HS-27A (cell line): ENCODE measurements around the gene ARMC7.
"Not testable (repeated sequence)": the region's sequence is repeated elsewhere in the genome, so short reads cannot be mapped to it uniquely, and the experiment has no call there.

Source experiments
- DNase-seq: peaks from one replicate; pipeline ENCODE4 v3.0.0-alpha.2; 2012; ENCODE audit warnings: low read depth, missing footprints

ARMC7 gene

GRCh38 chr17:75154195-75155106 is 44.7 kb downstream of the ARMC7 start, which contains the start of gene JPT1:
Gene JPT1 (minus strand): TSS chr17:75154512. CDS start chr17:75154397, 115 bp downstream.
- DNase-seq, result peak; percentile 81

GRCh38 chr17:75155191-75155601 is 45.4 kb downstream of the ARMC7 start:
- DNase-seq, result no peak

- not testable (repeated sequence) for DNase-seq
These were observed 48.7 kb downstream of the ARMC7 start for GRCh38 chr17:75158480-75158879.

GRCh38 chr17:75159196-75160031 is 49.6 kb downstream of the ARMC7 start:
- no peak for DNase-seq

- DNase-seq, result no peak
These were observed 50.4 kb downstream of the ARMC7 start for GRCh38 chr17:75160211-75160610.

- DNase-seq, result no peak
These were observed 53.3 kb downstream of the ARMC7 start for GRCh38 chr17:75163074-75163473.

- not testable (repeated sequence) for DNase-seq
These were observed 54.8 kb downstream of the ARMC7 start for GRCh38 chr17:75164606-75165005.

GRCh38 chr17:75168998-75169397 is 59.2 kb downstream of the ARMC7 start:
- no peak for DNase-seq

GRCh38 chr17:75173526-75173925 is 63.8 kb downstream of the ARMC7 start:
- no peak for DNase-seq

GRCh38 chr17:75174996-75175395 is 65.2 kb downstream of the ARMC7 start:
- no peak for DNase-seq

GRCh38 chr17:75176625-75177024 is 66.9 kb downstream of the ARMC7 start:
- no peak for DNase-seq

- DNase-seq, result no peak
These were observed 68.7 kb downstream of the ARMC7 start for GRCh38 chr17:75178453-75178852.
